Stimulated activated CD8-positive, alpha-beta memory T cell treated with anti-CD3 and anti-CD28 coated beads, Interleukin-12 subunit alpha, Interleukin-12 subunit beta, amount 100 ng/mL, for 4 hours (primary cell): ENCODE measurements around the gene SERPINB11.
"Not testable (repeated sequence)": the region's sequence is repeated elsewhere in the genome, so short reads cannot be mapped to it uniquely, and the experiment has no call there.

Experiments
- DNase-seq: peaks from one replicate; pipeline ENCODE4 v3.0.0-alpha.2; 2020; ENCODE audit warnings: low read depth

SERPINB11 gene

DNA sequence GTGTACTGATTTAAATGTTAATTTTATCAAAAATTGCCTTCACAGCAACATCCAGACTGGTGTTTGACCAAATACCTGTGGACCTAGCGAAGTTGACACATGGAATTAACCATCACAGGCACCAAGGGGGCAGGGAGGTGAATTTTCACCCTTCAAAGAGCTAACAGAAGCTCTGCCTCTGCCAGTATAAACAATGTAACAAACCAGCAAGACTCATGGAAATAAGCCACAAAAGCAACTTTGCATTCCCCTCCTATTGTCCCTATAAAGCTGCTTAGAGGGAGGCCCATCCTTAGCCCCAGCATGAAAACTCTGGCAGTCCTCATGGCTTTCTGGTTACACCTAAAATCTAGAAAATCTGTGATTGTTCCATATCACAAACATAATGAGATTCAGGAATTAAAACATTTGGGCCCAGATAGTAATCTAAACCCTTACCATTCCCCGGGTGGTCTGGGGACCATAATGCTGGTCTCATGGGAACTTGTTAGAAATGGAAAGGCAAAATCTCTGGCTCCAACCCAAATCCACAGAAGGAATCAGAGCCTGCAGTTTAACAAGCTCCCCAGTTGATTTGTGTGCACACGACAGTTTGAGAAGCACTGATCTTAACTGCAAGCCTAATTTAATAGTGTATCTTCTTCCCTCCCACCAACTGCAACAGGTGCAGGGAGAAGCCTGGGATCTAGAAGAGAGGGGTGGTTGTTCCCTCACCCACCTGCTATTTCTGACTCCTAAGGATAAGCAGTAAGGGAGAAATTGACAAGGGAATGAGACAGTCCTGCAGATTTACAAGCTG, 23.1 kb downstream of the SERPINB11 start:
- no peak for DNase-seq

DNA sequence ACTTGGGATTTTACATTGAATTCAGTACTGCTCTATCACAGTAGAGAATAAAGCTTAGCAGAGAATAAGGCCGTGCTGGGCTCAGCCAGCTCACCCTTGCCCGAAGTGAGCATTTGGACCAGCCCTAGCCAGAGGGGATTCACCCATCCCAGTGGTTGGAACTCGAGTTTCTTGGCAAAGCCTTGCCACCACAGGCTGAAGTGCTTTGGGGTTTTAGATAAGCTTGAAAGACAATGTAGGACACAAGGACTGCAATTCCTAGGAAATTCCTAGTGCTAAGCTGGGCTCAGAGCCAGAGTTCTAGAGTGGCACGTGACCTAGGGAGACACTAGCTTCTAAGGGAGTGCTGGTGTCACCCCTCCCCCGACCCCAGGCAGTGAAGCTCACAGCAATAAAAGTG, 28.0 kb downstream of the SERPINB11 start:
- DNase-seq = no peak

DNA sequence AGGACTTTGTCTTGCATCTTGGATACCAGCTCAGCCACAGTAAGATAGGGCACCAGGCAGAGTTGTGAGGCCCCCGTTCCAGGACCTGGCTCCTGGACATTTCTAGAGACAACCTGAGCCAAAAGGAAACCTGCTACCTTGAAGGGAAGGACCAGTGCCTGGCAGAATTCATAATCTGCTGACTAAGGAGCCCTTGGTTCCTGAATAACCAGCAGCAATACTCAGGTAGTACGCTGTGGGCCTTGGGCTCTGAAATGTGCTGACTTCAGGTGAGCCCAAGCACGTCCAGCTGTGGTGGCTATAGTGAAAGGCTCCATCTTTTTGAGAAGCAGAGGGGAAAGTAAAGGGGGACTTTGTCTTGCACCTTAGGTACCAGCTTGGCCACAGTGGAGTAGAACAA, 28.5 kb downstream of the SERPINB11 start:
- no peak for DNase-seq

DNA sequence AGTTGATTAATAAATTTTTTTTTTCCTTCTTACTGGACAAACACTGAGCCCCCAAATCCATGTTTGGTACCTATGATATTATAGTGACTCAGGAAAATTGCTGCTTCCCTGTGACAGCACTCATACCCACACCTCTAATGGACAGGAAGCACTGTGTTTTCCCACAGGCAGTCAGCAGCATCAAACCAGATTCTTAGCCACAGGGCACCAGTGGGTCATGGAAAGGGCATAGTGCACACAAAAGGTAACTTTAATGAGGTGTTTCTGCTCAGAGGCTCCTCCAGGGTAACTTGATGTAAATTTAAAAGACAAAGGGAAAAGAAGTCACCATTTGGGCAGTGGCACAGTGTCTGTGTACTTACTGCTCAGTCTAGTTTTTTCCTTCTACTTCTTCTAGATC, 34.1 kb downstream of the SERPINB11 start:
- no peak for DNase-seq

DNA sequence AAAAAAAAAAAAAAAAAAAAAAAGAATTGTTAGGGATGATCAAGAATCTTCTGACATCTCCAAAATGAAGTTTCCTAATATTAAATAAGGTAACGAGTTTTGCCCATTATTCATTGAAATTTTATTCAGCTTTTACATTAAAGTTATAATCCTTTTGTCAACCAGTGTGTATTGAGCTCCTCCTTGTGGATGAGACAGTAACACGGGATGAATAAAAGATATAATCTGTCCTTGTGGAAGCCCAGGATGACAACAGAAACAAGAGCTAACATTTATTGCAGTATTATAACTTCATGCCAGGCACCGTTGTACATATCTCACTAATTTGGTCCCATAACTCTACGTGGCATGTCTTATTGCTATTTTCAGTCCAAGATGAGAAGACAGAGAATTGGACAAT, 39.0 kb downstream of the SERPINB11 start:
- DNase-seq = no peak

DNA sequence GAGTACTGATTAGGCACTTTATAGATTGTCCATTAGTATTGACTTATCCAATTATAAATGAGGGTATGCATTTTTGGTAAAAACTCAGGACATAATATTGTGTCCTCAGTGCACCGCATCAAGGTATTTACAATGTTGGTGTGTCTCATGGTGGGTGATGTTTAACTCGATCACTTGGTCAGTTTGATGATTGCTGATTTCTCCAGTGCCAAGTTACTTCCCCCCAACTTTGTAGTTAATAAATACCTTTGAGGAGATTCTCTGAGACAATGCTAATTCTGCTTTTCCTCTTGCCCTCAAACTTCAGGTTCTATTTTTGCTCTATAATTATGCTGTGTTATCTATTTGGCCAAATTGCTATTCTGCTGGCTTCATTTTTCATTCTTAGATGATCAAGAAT, 44.2 kb downstream of the SERPINB11 start:
- DNase-seq = no peak

DNA sequence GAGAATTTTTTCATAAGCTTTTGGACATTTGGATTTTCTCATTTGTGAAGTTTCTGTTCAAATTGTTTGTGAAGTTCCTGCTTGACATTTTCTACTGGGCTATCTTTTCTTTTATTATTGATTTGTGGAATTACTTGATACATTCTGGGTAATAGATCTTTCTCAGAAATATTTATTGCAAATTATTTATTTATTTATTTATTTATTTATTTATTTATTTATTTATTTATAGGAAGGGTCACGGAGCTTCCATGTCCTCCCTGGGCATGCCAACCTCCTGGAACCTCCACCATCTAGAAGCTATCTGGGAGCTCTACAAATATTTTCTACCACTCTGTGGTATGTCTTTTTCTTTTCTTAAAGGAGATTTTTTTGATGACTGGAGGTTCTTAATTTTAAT, 46.7 kb downstream of the SERPINB11 start:
- no peak for DNase-seq

DNA sequence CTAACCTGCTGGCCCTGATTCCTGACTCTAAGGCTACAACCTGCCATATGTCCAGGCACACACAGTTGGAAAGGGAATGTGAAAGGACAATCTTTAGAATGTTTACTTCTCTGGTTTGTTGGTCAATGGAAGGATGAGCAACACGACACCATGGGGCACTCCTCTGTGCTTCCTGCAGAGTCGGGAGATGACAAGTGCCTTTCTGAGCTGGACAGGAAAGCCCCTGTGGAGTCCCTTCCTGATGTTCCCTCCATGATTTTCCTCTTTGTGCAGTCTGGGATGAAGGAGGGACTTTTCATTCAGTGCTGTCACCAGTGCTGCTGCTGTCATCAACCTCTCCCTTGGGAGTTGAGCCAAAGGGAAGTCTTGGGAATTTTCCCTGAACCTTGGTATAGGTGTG, 49.9 kb downstream of the SERPINB11 start:
- DNase-seq = no peak

DNA sequence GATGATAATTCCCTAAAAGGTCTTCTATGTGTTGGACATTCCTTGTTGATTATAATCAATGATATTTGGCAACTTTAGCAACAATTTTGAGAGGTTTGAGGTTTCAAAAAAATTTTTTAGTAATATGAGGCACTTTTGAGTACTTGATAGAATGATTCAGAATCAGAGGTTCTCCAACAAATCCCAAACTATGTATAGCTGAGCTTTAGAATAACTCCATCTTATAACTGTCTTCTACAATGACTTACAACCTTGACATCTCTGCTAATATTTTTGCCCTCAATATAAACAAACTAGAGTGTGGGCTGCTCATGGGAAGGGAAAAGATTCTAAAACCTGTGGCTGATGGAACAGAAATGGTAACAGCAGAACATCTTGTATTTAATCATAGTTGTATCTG, 50.9 kb downstream of the SERPINB11 start:
- DNase-seq = no peak

DNA sequence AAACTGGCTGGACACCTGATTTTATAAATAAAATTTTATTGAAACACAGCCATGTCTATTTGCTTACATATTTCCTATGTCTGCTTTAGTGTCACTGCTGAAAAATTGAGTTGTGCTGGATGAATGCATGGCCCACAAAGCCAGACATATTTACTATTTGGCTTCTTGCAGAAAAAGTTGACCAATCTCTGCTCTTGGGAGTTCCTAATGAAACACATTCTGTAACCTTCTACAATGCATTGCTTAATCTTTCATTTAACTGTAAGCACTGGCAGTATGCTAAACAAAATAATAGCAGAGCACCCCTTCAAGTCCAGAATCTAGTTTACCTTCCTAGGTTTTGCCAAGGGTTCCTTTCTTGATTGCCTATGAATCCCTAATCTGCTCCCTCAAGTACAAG, 54.8 kb downstream of the SERPINB11 start:
- DNase-seq = no peak

DNA sequence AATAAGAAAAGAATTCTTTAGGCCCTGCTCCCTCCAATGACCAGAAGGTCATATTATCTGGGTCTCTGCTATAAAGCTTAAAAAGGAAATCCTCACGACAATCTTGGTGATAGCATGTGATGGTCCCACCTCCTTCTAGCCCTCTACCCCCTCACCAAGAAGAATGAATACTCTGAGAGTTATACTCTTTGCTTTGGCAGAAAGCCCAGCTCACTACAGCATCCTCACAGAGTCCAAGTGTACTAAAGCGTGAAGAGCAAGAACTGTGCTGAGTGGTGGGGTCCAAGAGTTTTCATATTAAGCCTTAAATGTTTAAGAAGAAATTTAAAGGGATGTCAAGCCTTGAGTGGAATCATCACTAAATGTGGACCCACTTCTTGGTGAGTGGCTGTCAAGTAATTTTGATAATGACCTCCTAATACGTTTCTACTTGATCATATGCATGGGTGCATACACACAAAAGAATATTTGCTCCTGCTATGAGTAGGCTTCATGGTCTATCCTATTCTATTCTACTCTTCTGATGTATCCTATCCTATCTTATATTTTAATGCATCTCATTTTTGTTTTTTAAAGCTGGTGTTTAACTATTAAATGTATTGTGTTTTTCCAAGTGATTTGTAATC, 56.0 kb downstream of the SERPINB11 start:
- no peak for DNase-seq

DNA sequence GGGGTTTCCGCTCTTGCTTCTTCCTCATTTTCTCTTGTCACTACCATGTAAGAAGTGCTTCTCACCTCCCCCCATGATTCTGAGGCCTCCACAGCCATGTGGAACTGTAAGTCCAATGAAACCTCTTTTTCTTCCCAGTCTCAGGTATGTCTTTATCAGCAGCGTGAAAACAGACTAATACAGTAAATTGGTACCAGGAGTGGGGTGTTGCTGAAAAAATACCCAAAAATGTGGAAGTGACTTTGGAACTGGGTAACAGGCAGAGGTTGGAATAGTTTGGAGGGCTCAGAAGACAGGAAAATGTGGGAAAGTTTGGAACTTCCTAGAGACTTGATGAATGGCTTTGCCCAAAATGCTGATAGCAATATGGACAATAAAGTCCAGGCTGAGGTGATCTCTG, 57.0 kb downstream of the SERPINB11 start:
- not testable (repeated sequence) for DNase-seq

DNA sequence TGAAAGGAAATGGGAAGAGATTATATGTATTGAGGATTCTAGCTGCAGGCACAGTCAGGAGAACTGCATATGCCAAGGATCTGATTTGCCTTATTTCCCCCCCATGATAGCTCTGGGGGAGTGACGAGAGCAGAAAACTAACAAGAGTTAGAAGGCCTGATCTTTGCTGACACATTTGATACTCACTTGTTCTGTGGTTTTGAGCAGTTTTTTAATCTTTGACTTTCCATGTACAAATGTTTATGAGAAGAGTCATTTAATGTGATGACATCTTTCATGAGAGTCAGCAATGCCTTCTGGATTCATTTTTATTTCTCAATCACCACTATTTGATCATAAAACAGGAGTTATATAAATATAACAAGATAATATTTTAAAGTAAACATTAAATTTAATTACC, 59.8 kb downstream of the SERPINB11 start:
- no peak for DNase-seq

DNA sequence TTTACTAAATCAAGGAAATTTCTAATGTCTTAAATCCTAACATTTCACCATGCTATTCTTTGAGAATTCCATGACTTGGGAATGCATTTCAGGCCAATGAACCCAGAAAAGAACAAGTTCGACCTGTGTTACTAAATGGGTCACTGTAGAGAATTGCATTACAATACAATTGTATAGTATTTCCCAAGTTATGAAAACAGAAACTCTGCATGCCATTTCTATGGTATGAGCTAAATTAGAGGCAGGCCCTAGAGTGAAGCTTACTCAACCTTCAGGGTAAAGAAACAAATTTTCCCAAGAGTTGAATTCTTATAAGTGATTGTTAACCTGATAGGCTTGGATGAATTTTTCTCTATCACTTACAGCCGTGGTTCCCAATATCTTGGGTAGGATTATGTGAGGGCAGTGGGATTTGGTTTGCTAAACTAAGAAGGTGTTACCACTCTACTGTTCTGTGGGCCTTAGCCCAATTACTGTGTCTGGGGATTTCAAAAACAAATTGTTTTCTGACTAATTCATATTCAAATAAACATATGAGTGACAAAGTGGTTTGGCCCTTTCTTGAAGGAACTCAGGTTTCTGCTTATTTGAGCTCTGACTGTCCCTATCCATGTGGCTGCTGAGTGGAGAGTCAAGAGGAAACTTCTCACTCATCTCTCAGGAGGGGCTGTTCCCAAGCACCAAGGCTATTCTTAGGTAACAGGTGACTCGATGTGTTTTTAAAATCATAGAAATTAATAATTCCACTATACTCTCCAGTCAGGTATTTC, 61.3 kb downstream of the SERPINB11 start:
- DNase-seq = no peak

DNA sequence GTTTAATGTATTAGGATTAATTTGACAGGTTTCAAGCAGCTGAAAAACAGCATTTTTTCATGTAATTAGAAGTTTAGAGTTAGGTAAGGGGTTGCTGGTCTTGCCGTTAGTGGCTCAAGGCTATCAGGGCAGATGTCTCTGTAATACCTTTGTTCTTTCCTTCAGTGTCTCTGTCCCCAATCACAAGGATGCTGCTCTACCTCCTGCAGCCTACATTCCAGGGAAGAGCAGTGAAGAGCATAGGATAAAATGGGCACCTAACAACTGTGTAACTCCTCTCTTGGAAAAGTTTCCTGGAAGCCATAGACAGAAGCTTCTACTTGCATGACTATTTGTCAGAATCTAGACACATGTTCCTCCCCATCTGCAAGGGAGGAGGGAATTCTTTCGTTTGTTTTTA, 63.1 kb downstream of the SERPINB11 start:
- no peak for DNase-seq
